Measurements from ENCODE around the gene CACNA1E.
A peak's percentile ranks its signal among the peaks of the same experiment; 100 is the strongest.

CACNA1E gene

DNA sequence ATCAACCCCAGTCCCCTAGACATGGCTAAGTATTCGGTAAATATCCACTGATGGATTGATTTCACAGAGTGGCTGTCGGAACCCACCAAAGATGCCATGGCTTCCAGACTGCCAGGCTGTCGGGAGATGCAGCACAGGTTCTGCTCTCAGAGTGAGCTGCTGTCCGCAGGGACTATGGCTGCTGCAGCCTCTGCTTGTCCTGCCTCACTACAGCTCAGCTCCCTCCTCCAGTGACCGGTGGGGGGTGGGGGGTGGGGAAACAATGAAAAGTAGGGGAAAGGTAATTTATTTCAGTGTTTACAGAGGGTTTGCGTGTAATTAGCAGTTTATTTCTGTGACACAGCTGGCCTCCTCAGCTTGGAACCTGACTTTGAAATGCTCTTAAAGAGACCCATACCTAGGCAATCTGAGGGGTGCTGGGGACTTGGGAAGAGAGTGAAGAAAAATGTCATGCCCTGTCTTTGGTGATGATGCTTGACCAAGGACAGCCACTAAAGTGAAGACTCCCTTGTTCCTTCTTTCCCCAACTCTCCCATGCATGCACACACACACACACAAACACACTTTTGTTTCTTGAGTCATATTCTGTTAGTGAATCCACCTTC lies 109.0 kb downstream of the CACNA1E start:
- DNase-seq: peak; percentile 69

DNA sequence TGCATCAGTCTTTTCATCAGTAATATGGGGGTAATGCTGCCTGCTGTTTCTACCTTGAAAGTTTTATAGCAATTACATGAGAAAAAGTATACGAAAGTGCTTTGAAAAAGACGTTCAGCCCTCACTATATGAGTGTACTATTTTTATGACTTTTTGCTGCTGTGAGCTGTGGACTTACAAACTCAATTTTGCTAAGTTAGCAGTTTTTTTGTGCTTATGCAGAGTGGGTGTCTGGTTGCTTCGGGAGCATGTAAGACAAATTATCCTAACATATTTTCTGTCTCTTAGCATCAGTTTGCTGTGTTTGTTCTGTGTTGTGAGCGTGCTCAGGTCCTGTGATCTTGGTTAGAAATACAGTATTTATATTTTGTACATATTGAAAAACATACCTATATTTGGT lies 109.7 kb downstream of the CACNA1E start:
- no peak for DNase-seq

DNA sequence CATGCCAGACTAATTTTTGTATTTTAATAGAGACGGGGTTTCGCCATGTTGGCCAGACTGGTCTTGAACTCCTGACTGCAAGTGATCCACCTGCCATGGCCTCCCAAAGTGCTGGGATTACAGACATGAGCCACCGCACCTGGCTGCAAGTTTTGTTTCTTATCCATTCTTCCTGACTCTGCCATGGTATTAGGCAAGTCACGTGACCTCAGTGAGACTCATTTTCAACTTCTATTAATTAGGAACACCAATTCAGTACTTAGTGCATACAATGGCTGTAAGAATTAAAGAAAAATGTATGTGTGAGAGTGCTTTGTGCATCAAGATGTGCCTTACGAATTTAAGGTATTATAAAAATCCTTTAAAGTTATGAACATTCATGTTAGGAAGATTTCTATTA lies 111.2 kb downstream of the CACNA1E start:
- no peak for DNase-seq

DNA sequence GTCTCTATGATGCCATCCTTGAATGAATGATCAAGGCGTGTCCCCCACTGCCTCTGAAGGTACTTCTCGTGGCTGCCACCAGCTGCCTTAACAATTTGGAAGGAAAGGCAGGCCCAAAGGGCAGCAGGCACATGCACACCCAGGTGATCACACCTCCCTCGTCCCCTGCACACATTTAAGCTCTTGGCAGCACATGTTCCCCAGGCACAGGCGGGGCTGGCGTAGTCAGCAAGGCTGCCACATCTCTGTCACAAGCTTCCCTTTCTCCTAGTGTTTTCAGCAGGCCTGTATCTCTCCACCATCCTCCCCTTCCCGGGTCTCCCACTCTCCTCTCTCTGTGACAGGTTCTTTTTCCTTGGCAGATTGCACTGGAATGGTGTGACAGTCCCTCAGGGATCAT lies 111.9 kb downstream of the CACNA1E start:
- DNase-seq: no peak

DNA sequence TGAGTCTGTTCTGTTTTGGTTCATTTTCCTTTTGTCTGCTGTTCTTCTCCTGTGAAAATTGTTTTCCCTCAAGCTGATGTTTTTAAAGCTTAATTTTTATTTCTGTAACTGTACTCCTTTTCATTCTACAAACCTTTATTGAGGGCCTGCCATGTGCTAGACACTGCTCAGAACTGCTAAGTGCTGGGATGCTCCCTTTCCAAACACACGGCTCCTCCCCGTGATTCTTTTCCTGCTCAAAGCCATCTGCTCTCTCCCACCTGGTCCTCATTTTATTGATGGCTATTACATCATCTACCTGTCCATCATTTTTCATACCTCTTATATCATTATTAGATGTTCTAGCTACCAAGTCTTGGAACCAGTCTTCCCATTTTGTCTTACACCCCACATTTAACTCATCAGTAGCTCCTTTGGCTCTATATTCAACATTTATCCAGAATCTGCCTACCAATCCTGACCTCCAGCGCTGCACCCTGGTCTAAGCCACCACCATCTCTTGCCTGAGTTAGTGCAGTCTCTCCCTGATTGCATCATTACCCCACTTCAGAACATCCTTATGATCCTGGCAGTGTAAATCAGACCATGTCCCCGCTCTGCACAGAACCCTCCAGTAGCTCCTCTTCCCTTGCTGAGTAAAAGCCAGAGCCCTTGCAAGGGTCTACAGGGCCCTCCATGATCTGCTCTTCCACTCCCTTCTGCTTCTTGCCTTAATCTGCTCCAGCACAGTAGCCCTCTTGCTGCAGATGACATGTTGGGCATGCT lies 118.1 kb downstream of the CACNA1E start:
- no peak for DNase-seq

DNA sequence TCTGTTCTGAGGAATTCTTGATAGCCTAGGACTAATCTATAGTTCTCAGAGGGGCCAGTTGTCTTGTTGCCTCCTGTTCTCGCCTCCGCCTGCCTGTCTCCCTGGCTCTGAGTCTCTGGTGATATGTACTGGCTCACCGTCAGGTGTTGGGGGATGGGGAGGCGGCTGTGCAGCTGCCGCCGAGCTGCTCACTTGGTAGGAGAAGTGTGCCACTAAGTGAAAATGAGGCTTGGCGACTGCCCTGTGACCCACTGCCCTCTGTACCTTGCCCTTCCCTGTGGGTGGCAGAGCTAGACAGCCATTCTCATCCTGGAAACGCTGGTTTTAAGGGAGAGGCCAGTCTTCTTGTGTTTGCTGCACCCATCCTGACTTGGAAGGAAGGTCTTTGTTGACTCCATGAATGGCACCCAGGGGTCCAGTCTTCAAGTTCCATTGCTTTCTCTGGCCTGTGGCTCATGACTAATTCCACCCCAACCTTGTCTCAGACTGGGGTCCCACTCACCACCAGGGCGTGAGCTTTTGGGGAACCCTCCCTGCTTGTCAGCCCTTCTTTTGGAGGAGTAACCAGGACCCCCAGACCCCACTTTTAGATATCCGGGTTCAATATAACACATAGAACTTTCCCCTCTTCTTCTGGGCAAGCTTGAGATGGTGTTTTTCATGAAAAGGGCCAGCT lies 120.6 kb downstream of the CACNA1E start:
- DNase-seq: no peak

DNA sequence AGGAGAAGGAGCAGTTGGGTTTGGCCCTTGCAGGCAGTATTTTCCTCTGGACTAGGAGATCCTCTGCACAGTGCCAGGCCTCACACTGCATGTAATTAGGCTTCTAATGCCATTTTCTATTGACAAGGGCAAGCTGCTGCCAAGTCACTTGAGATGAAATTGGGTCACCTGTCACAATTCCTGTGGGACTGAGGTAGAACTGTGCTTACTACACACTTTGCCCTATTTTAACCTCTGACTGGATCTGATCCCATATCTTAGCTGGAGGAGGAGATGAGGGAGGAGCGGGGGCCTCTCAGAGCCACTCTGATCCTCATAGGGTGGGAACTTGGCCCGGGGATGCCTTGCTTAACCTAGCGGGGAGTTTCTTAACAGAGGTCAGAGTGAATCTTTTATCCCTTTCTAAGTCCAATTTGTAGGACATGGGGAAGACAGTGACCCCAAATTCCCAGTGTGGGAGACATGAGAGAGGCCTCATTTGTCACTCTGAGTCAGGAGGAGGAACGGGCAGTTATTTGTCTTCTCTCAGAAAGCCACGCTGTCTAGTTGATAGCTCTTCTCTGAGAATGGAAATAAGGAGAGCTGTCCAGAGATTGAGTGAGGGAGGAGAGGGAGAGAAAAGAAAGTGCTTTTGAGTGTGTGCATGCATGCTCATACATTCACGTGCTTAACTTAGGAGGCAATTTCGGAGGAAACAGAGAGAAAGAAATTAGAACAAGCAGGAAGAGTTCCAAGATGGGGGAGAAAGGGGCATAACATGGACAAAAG lies 121.3 kb downstream of the CACNA1E start:
- DNase-seq: peak; percentile 81

DNA sequence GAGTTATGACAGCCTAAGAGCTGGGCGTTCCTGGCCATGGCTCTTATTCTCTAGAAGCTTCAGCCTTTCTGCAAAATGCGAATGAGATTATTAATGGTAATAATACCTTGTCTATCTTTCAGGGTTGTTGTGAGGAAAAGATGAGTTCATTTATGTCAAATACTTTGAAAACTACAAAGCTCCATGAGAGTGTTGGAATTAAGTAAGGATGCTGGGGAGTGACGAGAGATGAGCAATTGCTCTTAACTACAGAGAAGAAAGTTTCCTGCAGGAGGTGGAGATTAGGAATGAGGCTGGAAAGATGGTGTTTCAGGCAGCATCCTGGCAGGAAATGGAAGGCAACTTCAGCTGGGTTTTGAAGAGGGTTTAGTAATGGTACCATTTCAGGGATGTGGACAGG lies 124.2 kb downstream of the CACNA1E start:
- no peak for DNase-seq

DNA sequence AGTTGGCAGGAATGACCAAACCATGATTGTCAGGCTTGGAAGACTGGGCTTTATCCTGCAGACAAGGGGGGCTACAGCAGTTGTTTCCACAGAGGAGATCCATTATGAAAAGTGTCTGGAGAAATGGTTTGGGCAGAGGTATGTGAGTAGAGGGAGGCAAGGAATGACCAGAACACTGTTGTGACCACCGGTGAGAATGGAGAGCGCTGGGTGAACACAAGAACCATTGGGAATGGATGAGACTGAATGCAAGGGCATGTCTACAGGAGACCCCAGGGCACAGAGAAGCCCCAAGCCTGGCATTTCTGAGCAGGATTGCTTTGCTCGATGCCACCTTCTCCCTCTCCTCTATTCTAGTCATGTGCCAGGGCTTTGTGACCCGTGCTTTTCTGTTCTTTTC lies 125.1 kb downstream of the CACNA1E start:
- no peak for DNase-seq

DNA sequence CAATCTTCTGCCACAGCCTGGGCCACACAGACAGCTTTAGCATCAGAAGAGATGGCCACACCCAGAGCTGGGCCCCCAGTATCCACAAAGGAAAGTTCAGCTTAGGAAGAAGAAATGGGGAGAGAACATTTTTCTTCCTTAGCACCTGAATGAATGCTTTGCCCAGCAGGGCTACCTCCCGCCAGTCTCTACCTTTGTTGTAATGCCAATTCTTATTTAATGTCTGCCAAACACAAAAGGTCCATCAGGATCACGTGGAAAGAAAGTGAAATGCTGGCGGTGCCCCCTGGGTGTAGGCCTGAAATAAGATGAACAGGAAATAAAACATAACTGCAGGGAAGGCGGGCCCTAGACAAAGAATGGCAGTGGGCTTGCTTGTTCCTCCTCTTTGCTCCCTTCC lies 125.6 kb downstream of the CACNA1E start:
- no peak for DNase-seq

DNA sequence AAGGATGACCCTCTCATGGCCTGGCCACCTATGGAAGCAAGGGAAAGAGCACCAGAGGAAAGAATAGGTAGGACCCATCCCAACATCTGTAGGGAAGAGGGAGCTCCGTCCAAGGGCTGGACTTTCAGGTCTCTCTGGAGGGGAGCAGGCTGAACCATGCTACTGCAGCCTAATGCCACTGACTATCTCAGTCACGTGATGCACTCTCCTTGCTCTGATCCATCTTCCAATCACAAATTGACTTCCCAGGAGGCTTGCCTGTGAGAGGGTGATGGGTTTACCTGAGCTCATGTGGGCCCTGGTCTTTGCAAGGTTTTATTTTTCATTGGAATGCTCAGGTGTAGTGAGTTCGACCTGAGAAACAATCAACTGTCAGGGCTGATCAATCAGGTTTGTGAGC lies 128.8 kb downstream of the CACNA1E start:
- no peak for DNase-seq

DNA sequence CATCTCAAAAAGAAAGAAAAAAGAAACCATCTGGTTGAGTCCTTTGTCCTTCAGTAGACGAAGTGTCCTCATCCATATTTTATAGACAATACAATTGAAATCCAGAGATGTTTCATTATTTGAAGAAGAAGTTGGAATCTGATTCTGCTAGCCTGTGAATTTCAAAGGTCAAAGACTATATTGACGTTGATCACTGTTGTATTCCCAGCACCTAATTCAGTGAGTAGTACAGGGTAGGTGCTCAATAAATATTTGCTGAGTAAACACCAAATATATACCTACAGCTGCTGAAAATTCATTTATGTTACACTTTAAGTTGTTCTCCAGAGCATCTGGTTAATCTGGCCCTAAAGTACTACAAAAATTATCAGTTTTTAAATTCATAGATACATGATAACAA lies 135.2 kb downstream of the CACNA1E start:
- DNase-seq: no peak

DNA sequence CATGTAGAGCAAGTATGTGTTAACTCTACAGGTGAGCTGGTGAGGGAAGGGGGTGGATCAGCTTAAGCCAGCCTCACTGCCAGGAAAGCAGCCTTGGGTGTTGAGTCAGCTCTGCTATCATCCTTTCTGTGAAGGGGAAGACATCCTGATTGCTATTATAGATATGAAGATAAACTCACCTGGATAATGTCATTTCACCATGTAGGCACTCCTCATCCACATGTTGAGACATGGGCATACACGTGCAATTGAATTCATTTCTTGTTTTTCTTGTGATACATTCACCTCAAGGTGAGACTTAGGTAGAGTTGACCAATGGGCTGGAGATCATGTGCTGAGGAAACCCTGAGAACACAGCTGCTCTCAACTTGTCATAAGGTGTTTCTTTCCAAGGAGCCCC lies 136.9 kb downstream of the CACNA1E start:
- DNase-seq: no peak

DNA sequence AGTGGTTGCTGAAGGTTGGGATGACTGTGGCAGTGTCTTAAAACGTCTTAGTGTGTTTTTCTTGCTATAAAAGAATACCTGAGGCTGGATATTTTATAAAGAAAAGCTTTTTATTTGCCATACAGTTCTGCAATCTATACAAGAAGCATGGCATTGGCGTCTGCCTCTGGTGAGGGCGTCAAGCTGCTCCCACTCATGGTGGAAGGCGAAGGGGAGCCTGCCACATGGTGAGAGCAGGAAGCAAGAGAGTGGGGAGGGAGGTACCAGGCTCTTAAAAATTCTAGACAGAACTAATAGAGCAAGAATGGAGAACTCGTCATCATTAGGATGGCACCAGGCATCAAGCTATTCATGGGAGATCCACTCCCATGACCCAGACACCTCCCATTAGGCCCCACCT lies 140.5 kb downstream of the CACNA1E start:
- DNase-seq: no peak

DNA sequence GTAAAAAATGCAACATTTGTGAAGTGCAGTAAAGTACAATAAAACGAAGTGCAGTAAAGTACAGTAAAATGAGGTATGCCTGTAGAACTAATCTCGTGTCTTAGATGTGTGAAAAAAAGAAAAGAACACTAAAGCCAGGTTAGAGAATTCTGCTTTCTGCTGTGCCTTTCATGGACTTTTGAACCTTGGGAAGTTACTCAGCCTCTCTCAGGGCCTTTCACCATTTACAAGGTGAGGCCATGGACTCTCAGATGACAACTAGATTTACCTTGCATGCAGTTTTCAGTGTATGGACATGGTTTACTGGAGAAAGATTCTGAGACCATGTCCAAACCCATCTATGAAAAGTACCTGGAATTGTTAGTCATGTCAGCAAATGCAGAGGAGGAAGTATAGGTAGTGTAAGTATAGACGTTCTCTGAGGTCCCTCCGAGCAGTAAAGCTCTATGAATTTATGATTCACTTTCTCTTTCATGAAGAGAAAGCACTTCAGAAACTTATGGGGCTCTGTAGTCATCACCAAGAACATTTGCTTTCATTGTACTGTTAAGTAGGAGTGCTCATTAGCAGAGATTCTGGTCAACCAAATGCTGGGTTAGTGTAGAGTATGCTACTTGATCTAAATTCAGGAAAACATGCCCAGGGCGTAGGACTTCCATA lies 143.1 kb downstream of the CACNA1E start:
- DNase-seq: no peak

DNA sequence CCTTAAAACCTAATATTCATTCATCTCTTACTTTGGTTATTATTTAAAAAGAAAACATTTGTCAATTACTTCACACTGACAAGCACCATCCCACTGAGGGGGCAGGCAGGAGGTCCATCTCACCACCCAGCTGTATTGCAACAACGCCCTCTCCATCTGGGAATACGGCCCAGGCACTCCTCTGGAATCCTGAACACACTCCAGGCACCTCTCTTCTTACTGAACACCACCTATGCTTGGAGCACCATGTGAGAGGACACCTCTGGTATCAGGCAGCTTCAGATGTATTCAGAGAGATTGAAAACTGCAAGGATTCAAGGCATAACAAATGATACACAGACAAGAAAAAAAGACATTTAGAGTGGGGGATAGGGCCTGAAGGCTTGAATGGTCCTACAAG lies 147.1 kb downstream of the CACNA1E start:
- DNase-seq: no peak

DNA sequence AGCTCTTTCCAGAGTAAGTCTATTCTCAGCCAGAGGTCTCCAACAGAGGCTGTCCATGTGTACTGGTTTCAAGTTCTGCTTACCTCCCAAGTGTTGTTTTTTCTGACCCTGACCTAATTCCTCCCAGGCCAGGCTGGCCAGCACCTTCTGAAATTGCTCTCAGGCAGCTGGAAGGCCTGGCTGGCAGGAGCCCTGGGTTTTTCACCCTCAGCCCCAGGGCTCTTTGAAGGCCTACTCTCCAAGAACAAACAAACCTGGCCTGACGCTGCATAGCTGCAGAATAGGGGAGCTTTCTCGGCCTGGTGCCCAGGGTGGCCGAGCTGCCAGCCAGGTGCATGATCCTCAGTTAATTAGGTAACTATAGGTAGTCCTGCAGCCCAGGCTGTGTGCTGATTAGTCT lies 147.5 kb downstream of the CACNA1E start:
- peak; percentile 76 for DNase-seq

DNA sequence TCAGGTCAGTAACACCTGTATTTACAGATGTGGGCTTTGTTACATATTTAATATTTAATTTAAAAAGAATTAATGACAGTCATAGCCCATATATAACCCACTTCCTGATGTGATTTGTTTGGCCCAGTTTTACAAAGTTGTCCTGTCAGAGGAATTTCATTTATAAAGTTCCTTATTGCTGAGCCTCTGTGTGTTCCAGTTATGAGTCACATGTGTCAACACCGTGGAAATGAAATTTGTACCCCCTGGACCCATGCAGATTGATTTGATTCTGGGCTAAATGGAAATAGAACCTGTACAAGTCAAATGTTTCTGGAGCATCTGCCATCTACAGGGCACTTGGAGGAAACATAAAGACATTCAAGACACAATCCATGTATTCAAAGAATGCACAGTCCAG lies 149.2 kb downstream of the CACNA1E start:
- DNase-seq: no peak

DNA sequence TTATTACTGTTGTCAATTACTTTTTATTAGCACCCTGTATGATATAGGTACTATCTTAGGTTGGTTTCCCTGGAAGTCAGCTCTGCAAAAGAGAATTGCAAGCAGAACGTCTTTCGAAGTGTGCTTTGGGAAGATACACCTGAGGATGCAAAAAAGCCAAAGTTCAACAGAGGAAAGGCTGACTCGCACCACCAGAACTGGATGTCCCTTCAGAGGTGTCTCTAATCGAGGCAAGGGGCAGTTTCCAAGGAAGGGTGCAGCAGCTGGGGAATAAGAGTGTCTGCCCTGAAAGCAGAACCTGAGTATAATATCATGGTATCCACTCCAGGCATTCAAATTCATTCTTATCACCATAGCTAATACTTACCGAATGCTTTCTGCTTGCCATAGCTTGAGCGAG lies 149.6 kb downstream of the CACNA1E start:
- DNase-seq: no peak

DNA sequence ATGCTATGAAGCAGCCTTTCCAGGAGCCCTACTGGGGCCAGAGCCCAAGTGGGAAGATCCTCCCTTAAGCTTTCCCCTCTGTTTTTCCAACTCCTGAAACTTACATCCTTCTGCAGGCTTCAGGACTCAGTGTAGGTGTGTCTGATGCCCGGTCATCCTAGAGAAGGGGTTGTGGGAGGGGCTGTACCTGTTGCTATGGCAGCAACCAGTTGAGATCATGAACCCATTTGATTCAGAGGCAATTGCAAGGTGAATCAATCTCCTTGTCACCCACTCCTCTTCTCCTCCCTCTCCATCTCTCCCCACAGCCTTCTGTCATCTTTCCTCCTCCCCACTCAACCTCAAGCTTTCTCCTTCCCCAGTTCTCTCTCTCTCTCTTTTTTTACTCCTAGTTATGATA lies 151.8 kb downstream of the CACNA1E start:
- DNase-seq: no peak

DNA sequence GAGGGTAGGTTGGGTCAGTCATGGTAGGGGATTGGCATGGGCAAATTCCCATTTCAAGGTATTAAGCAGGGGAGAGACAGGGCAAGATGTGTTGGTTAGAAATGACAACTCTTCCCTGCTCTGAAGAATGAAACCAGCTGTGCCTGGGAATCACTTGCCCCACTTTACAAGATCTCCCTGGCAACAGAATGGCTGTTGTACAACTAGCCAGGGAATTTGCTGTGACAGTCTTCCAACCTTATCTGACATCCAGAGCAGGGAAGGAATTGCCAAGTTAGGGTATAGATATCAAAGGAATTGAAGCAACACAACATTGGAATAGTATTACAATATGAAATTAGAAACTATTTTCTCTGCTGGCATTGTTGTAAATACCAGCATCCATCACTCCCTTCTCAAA lies 154.7 kb downstream of the CACNA1E start:
- DNase-seq: no peak

DNA sequence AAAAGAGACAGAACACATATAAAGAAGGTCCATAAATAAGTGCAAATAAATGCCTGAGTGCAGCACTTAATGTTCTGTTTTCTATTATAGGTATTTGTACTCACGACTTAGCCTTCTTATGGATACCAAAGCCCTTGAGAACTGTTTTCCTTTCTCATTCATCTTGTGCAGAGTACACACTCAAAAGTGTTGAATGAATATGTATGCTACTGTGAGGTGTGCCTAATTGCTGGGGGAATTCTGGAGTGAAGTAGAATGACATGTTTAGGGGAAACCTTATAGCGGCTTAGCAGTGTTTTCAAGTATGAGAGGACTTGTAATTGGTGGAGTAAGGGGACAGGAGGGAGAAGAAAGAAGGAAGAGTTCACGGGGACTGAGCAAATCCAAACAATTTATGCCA lies 157.6 kb downstream of the CACNA1E start:
- DNase-seq: no peak

DNA sequence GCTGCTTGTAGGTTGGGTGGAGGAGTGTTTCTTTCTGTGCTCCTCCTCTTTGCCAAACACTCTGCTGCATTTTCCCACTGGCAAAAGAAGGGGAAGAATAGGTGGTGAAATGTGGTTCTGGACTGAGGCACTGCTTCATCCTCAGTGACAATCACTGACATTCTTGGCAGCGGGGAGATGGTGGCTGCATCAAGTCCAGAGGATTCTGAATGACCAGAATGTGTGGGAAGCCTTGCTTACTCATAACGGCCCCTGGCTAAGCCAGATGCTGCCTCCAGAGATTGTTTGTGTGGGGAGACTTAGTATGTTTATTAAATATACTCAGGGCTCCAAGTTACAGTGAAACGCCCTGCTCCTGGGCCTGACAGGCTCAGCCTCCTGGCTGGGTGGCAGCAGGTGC lies 160.3 kb downstream of the CACNA1E start:
- no peak for DNase-seq

All from NCI-H1105 treated with DMSO at 0.1 percent for 48 hours (cell line).